ENCODE measurements around the gene ERAP2. TPM values are rescaled to one million over a fixed set of nuclear protein-coding genes. Genes with fewer than 3 reads are reported as not detected.
"Not testable (repeated sequence)": the region's sequence is repeated elsewhere in the genome, so short reads cannot be mapped to it uniquely, and the experiment has no call there.

Gene ERAP2
- total RNA-seq, 1 donor from 2014 or later = 16.5 TPM

DNA sequence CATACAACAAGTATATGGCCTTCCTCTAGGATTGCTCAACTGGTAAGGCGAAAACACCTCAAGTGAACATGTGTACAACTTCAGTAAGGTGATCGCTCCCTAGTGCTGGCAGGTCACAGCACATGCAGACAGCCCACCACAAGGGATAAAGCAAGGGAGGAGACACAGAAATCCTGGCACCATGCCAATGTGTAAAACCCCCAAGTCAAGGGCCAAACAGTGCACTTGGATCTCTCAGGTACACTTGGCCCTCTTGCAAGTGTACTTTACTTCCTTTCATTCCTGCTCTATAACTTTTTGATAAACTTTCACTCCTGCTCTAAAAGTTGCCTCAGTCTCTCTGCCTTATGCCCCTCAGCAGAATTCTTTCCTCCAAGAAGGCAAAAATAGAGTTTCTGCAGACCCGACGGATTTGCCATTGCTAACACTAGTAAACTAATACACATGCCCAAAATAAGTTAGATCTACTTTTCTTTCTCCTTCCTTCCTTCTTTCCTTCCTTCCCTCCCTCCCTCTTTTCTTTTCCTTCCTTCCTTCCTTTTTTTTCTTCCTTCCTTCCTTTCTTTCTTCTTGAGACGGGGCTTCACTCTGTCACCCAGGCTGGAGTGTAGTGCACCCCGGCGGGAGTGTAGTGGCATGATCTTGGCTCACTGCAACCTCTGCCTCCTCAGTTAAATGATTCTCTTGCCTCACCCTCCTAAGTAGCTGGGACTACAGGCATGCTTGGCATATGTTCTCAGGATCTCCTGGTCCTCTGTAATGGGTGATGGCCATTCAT lies 52.8 kb downstream of the ERAP2 start:
- Histone ChIP-seq H3K4me1 (peaks cover 10% of the 10 kb centered on the region), H3K27ac (no peak overlapping the region), H3K9me3 (no peaks in the 10 kb centered on the region), H3K4me3 (no peak overlapping the region), H3K36me3 (no peaks in the 10 kb centered on the region), H3K27me3 (no peaks in the 10 kb centered on the region)
- DNase-seq (ENCODE audit: extremely low spot score in 2 of 2) = no peak
- no peak for TF ChIP-seq POLR2AphosphoS5 (IDR thresholded peaks at IDR 0.05; ENCODE audit: insufficient read depth in 1 of 2, low read depth in 1 of 2)
- TF ChIP-seq, protein P1, sequence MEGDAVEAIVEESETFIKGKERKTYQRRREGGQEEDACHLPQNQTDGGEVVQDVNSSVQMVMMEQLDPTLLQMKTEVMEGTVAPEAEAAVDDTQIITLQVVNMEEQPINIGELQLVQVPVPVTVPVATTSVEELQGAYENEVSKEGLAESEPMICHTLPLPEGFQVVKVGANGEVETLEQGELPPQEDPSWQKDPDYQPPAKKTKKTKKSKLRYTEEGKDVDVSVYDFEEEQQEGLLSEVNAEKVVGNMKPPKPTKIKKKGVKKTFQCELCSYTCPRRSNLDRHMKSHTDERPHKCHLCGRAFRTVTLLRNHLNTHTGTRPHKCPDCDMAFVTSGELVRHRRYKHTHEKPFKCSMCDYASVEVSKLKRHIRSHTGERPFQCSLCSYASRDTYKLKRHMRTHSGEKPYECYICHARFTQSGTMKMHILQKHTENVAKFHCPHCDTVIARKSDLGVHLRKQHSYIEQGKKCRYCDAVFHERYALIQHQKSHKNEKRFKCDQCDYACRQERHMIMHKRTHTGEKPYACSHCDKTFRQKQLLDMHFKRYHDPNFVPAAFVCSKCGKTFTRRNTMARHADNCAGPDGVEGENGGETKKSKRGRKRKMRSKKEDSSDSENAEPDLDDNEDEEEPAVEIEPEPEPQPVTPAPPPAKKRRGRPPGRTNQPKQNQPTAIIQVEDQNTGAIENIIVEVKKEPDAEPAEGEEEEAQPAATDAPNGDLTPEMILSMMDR (IDR thresholded peaks at IDR 0.05) = no peak
- no peak for TF ChIP-seq POLR2A (IDR thresholded peaks at IDR 0.05)
- intact Hi-C loops (cut with DNase I) = no loop called here

- DNase-seq (ENCODE audit: extremely low spot score in 2 of 2) = no peak
- intact Hi-C loops (cut with DNase I) = no loop called here
- no peak for TF ChIP-seq POLR2A (IDR thresholded peaks at IDR 0.05)
- TF ChIP-seq POLR2AphosphoS5 (IDR thresholded peaks at IDR 0.05; ENCODE audit: insufficient read depth in 1 of 2, low read depth in 1 of 2) = no peak
- TF ChIP-seq, protein P1 (IDR thresholded peaks at IDR 0.05) = no peak
- no peak overlapping the region for H3K4me3 ChIP-seq
- H3K4me1 ChIP-seq = peaks cover 14% of the 10 kb centered on the region
- no peaks in the 10 kb centered on the region for H3K27me3 ChIP-seq
- H3K27ac ChIP-seq = no peak overlapping the region
- no peaks in the 10 kb centered on the region for H3K9me3 ChIP-seq
- H3K36me3 ChIP-seq = no peaks in the 10 kb centered on the region
Observed at GRCh38 chr5:96930058-96930457, 53.8 kb downstream of the ERAP2 start.

- H3K4me1 ChIP-seq = peaks cover 14% of the 10 kb centered on the region
- H3K27me3 ChIP-seq = no peaks in the 10 kb centered on the region
- TF ChIP-seq, protein P1 (IDR thresholded peaks at IDR 0.05) = no peak
- TF ChIP-seq POLR2A (IDR thresholded peaks at IDR 0.05) = no peak
- TF ChIP-seq POLR2AphosphoS5 (IDR thresholded peaks at IDR 0.05; ENCODE audit: insufficient read depth in 1 of 2, low read depth in 1 of 2) = no peak
- DNase-seq (ENCODE audit: extremely low spot score in 2 of 2) = no peak
- no peaks in the 10 kb centered on the region for H3K36me3 ChIP-seq
- no peaks in the 10 kb centered on the region for H3K9me3 ChIP-seq
- H3K4me3 ChIP-seq = no peak overlapping the region
- intact Hi-C loops (cut with DNase I) = no loop called here
- no peak overlapping the region for H3K27ac ChIP-seq
Observed at GRCh38 chr5:96930589-96930988, 54.3 kb downstream of the ERAP2 start.

DNA sequence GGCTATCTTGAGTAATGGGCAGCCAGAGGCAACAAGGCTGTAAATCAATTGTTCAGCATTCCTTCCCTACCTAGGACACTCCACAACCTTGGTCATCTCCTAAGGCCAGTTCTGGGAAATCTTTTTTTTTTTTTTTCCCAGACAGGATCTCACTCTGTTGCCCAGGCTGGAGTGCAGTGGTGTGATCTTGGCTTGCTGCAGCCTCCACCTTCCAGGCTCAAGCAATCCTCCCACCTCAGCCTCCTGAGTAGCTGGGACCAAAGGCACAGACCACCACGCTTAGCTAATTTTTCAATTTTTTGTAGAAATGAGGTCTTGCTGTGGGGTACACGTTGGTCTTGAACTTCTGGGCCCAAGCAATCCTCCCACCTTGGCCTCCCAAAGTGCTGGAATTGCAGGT lies 54.7 kb downstream of the ERAP2 start:
- H3K9me3 ChIP-seq; H3K4me3 ChIP-seq; intact Hi-C loops (cut with DNase I); H3K27me3 ChIP-seq; H3K36me3 ChIP-seq; H3K27ac ChIP-seq; DNase-seq (ENCODE audit: extremely low spot score in 2 of 2): not testable (repeated sequence)
- H3K4me1 ChIP-seq = peaks cover 14% of the 10 kb centered on the region

DNA sequence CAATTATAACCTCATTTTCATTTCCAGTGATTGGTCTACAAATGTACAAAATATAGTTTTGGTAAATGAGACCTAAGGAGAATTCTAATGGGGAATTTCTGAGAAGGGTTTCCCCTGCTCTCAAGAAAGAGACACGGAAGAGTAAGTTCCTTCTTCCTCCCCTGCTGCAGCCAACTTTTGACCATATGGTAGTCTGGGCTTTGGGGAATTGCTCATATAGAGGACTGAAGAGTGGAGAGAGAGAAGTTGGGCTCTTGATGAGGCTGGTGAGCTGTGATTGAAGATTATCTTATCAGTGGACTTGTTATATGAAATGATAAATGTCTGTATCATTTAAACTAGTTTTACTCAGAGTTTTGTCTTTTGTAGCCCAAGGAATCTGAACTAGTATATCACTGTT lies 55.3 kb downstream of the ERAP2 start:
- TF ChIP-seq, protein P1 (IDR thresholded peaks at IDR 0.05) = no peak
- TF ChIP-seq POLR2AphosphoS5 (IDR thresholded peaks at IDR 0.05; ENCODE audit: insufficient read depth in 1 of 2, low read depth in 1 of 2) = no peak
- Histone ChIP-seq H3K27ac (no peak overlapping the region), H3K4me1 (peaks cover 14% of the 10 kb centered on the region), H3K4me3 (no peak overlapping the region), H3K27me3 (no peaks in the 10 kb centered on the region), H3K36me3 (no peaks in the 10 kb centered on the region), H3K9me3 (no peaks in the 10 kb centered on the region)
- intact Hi-C loops (cut with DNase I) = no loop called here
- no peak for DNase-seq (ENCODE audit: extremely low spot score in 2 of 2)
